Bronchus fibroblast of lung (primary cell): ENCODE measurements around the gene APCS. TPM values are rescaled to one million over a fixed set of nuclear protein-coding genes. Genes with fewer than 3 reads are reported as not detected.

Source experiments
- total RNA-seq: library from RNA; depleted of rRNA; stranded (reverse); fragments of >200 nt; gene quantifications from 2 replicates; pipeline ENCODE4 v1.2.3, GENCODE V29; 2015

APCS gene
- not detected in 2 replicates for total RNA-seq

GRCh38 chr1:159587461-159587951 lies at the start of gene APCS:
TSS of gene APCS (plus strand) at chr1:159587826. CDS start at chr1:159587922, 96 bp downstream.

Other genes with a start within 250 kb of the APCS start
- not detected in 2 replicates for gene OR10J4, start 155.6 kb upstream of the APCS start, total RNA-seq
- gene OR10J1, start 148.1 kb upstream of the APCS start, total RNA-seq: not detected in 2 replicates
- not detected in 2 replicates for gene OR10J5, start 51.8 kb upstream of the APCS start, total RNA-seq
- not detected in 2 replicates for gene CRP, start 126.8 kb downstream of the APCS start, total RNA-seq
- gene DUSP23, start 193.1 kb downstream of the APCS start, total RNA-seq: 25.3 and 36.5 TPM in 2 replicates
- gene FCRL6, start 214.5 kb downstream of the APCS start, total RNA-seq: not detected in 2 replicates
- gene SLAMF8, start 239.0 kb downstream of the APCS start, total RNA-seq: not detected in 2 replicates